GM18508 (cell line): Measurements from ENCODE around the gene PPP1R1B.
"Not testable (repeated sequence)": the region's sequence is repeated elsewhere in the genome, so short reads cannot be mapped to it uniquely, and the experiment has no call there.

Experiments used
- ATAC-seq: cut with Tn5 transposase; IDR thresholded peaks from one replicate; pipeline ENCODE4 v1.9.1; 2021; ENCODE audit warnings: moderate number of reproducible peaks; ENCODE audit not compliant: insufficient read depth, unreplicated experiment

PPP1R1B gene

DNA sequence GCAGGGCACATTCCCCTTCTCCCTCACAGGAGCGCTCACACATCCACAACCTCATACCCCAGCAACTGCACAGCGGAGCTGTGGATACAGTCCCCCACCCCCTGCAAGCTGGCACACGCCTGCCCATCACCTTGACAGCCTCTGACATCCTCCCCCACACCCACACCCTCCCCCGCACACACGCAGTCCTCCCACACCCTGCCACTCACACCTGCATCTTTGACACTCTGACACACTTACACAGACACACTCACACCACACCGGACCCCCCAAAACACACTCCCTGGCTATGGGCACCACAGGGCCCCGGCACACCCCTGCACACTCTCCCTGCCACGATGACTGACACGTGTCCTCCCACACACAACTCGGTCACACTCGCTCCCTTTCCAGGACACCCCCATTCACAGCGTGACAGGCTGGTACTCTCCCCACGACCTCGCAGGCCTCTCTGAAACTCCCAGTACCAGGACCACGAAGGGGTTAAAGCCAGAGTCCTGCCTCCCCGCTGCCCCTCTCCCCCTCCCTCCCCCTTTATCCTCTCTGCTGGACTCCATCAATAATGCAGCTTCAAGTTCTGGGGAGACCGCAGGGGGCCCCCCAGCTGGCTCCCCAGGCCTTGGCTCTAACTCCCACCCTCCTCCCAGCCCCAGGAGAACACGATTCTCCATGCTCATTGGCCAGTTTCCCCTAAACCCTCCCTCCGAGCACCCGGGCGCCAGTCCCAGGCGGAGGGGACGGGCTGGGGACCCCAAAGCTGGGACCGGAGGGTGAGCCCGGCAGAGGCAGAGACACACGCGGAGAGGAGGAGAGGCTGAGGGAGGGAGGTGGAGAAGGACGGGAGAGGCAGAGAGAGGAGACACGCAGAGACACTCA lies at the start of gene PPP1R1B:
PPP1R1B (plus strand) TSS at position 782 of the 876 bp plus-strand sequence. CDS start 441 bp downstream, outside the sequence.
- no peak for ATAC-seq

DNA sequence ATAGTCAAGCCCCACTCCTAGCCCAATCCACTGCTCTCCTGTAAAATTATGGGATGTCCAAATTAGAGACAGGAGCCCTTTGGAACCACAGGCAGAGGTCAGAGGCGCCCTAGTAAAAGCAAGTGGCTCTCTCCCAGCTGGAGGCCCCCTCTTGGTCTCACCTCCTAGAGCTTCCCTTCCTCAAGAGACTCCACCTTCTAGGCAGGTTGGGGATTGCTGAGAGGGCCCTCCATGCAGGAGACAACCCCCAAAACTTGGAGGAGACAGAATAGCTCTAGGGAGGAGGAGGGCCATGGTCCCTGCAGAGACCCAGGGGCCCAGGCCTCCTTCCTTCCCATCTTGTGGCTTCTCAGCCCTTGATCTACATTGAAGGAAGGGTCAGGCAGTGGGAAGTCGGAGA lies 48.5 kb upstream of the PPP1R1B start:
- ATAC-seq = no peak

DNA sequence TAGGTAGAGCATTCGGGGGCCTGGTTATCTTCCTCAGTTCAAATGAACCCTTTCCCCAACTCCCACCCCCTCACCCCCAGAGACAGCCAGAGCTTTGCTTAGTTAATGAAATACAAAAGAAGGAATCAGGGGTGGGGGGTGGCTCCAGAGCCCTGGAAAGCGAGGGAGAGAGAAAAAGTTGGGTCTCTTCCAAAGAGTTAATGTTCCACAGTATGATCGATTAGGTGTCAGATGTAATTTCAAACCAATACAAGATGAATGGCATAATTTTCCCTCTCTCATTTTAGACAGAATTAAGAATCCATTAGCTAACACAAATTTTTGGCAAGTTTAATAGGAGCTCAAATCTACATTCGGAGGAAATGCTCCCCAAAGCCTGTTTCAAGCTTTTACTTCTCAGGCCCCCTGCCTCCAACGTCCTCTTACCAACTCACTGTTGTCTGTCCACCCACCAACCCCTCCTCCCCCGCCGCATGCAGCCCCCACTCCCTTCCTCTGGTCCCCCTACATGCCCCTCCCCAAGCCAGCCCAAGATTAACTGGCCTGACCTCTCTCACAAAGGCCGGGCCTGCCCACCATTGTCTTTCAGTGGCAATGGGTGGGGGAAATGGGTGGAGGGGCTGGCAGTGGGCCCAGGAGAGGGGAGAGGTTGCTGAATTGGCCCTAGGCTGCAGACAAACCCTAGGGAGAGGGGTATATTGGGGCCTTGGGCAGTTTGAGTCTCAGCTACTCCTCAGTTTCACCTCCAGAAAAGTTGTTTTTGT lies 47.3 kb upstream of the PPP1R1B start:
- no peak for ATAC-seq

DNA sequence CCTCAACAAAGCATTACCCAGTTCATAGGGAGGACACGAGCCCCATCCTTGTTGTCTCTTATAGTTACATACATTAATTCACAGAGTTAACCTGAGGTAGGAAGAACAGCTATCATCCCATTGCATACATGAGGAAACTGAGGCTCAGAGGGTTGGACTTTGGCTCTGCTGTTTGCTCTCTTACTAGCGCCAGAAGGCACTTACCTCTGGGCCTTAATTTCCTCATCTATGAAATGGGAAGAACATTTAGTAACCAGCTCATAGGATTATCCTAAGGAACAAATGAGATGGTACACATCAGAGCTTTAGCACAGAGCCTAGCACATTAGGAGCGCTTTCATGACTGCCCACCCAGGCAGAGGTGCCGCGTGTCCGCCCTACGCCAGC lies 46.7 kb upstream of the PPP1R1B start:
- no peak for ATAC-seq

DNA sequence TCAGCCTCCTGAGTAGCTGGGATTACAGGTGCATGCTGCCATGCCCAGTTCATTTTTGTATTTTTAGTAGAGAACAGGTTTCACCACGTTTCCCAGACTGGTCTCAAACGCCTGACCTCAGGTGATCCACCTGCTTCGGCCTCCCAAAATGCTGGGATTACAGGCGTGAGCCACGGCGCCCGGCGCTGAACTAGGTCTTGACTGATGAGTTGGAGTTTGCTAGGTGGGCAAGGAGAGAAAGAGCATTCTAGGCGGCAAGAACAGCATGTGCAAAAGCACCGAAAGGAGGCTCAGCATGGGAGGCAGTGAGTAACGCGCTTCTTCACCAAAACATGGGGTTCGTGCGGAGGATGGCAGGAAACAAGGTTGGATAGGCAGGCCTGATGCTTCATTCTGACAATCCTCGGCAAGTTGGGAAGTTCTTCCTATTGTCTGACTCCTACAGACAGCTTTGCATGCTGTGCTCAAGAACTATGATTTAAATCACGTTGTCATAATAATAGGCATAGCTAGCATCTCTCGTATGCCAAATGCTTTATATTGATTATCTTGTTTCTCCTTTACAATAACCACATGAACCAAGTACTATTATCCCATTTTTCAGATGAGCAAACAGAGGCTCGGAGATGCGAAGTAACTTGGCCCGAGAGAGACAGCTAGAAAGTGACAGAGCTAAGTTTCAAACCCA lies 45.5 kb upstream of the PPP1R1B start:
- no peak for ATAC-seq

DNA sequence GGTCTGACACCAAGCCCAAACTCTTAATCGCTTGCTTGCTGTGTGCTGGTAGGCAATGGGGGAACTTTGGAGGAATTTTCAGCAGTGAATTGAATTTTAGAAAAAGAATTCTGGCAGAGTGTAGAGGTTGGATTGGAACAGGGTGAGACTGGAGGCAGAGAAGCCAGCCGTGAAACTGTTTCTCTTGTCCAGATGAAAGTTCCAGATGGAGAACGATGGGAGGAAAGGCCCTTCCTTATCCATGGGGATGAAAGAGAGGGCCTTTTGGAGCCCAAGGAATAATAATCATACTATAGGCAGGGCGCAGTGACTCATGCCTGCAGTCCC lies 45.0 kb upstream of the PPP1R1B start:
- ATAC-seq = no peak

DNA sequence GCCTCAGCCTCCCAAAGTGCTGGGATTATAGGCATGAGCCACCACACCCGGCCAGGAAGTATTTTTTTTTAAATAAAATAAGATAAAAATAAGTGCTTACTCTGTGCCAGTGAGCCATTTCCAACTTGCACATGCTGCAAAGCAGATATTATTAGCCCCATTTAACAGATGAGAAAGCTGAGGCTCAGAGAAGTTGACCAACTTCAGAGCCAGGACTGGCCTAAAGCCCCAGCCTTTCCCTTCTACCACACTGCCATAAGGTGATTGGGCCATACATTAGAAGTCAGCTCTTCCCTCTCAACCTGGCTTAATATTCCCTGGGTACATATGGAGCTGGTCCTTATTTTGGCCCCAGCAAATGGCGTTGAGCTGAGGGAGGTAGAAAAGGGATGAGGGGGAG lies 44.1 kb upstream of the PPP1R1B start:
- no peak for ATAC-seq

DNA sequence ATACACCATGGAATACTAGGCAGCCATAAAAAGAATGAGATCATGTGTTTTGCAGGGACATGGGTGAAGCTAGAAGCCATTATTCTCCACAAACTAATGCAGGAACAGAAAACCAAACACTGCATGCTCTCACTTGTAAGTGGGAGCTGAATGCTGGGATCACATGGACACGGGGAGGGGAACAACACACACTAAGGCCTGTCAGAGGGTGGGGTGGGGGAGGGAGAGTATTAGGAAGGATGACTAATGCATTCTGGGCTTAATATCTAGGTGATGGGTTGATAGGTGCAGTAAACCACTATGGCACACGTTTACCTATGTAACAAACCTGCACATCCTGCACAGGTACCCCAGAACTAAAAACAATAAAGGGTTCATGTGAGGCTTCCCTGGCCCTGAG lies 36.6 kb upstream of the PPP1R1B start:
- ATAC-seq = not testable (repeated sequence)

DNA sequence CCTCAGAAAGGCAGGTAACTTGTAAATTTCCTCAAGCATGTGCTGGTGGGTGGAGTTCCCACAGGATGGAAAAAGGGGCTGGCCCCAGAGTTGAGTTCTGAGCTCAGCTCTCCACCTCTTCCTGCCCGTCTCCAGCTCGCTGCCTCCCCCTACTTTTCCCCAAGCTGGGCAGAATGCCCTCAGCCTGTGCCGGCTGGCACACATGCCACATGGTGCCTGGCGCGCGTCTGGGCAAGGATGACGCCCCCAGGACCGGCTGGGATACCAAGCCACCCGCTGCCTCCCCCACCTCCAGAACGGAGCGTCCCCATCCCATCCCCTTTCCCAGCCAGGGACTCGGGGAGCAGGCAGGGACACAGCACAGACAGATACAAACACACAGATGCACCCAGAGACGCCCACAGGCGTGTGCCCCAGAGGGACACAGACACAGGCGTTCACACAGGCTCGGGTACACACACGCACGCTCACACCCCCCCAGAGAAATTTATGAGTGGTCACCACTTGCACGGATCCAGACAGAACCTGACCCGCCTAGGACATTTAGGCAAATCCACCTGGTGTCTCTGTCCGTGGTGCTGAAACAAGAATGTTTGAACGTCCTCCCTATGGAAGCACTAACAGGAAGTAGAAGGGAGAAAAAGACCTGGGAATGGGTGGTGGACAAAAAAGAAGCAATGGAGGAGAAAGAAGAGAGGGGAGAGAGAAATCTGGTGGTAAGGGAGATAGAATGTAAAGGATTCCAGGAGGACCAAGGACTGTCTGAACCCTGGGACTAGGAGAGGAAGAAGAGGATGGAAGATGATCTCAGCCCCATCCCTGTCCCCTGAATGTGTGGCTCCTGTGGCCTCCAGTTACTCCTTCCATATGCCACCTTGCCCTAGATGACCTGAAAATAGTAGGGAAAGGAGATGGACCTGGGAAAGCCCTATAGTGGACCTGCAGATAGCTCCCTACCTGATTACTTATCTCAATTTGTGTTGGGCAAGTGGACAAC lies 34.5 kb upstream of the PPP1R1B start:
- ATAC-seq = no peak

DNA sequence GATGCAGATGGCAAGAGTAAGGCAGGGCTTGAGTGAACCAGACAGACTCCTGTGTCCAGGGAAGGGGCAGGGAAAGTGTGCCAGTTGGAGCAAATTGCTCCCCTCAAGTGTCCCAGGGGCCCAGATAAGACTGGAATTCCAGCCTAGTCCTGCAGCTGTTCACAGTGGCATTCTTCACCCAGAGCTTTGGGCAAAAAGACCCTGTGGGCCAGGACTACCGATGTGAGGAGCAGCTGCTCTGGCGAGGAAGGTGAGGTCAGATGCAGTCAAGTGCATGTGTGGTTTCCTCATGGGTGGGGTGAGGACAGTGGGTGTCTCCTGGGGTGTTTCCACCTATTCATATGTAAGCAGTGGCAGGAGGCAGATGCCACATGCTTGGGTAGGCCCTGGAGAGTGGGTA lies 33.4 kb upstream of the PPP1R1B start:
- ATAC-seq = no peak

DNA sequence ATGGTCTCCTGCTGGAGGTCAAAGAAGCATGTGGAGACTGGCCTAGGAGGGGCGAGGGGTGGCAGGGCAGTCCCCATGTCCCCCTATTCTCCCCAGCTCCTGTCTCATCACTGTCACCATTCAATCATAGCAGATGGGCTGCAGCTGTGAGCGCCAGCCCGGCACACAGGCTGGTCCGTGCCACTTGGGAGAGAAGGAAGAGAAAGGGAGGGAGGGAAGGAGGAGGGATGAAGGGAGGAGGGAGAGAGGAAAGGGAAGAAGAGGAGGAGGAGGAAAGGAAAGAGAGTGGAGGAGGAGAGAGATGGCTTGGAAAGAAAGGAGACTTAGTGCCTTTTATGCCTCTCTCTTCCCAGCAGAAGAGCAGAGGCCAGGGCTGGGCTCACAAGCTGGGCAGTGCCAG lies 31.5 kb upstream of the PPP1R1B start:
- no peak for ATAC-seq

DNA sequence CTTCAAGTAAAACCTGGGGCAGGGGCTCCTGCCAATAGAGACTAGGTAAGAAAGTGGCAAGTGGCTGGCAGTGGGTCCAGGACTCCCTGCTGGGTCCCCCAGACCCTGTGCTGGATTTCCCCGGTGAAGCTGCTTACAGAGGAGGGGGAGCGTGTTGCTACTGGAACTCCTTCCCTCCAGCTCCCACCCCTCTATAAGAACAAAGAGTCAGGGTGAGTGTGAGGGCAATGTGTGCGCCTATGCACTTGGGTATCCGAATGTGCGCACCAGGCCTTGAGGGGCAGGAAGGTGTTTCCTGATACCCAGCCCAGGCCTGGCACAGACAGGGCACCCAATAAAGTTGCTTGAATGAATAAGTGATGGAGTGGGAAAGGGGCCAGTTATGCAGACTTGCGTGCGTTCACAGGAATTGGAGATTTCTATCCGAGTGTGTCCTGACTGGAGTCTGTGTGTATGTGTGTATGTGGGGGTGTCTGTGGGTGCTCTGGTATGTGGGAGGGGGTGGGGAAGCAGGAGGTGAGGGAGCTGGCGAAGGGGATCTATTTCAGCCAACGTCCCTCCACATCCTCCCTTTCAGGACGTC lies 30.7 kb upstream of the PPP1R1B start:
- ATAC-seq = no peak

DNA sequence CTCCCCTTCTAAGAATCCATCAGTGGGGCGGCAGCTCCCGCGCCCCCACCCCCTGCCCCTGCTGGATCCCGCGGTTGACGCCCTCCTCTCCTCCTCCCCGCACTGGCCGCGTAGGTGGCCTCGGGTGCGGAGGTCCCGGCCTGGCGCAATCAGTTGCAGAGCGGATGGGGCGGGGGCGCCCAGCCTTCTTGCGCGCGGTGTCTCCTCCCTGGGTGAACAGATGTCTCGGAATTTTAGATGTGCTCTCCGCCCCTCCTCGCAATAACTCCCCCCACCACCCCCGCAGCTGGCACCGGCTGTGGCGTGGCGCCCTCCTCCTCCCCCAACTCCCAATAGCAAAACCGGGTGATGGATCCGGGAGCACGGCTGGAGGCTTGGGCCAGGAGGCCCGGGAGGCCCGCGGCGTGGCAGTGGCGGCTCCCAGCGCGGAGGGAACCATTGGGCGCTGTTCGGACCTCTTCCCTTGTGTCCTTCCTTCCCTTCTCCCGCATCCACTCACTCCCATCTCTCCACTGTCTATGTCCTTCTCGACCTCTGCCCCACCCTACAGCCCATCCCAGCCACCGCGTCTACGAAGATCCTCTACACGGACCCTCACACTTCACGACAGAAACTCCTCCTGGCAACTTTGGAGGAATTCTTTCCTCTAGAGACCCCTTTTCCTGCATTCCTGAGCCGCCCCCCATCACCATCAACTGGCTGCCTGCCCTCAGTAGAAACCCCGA lies 30.0 kb upstream of the PPP1R1B start:
- ATAC-seq = no peak

DNA sequence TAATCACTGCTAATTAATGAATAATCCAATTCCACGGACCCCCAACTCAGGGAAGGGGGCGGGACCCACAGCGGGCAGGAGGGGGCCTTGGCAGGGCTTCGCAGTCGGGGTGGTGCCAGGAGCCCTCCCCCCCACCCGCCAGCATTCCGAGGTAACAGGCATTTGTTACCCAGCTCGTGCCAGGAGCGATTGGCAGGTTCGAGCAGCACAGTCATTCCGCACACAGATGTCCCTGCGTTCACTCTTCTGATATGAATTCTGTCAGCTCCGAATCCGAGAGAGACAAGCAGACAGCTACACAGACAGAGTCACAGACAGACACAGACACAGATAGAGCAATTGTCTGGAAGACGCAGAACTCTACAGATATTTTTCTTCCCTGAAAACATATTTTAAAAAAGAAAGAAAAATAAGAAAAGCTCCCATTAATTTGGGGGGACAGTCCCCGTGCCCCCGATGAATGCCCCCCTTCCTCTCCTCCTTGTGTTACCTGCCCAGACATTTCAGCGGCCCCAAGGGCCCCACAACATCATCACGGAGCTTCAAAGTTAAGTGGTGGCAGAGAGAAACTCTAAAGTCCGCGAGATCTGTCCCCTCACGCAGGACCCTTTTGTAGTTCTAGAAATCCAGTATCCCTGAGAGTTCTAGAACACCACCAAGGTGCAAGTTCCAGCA lies 29.2 kb upstream of the PPP1R1B start:
- no peak for ATAC-seq

DNA sequence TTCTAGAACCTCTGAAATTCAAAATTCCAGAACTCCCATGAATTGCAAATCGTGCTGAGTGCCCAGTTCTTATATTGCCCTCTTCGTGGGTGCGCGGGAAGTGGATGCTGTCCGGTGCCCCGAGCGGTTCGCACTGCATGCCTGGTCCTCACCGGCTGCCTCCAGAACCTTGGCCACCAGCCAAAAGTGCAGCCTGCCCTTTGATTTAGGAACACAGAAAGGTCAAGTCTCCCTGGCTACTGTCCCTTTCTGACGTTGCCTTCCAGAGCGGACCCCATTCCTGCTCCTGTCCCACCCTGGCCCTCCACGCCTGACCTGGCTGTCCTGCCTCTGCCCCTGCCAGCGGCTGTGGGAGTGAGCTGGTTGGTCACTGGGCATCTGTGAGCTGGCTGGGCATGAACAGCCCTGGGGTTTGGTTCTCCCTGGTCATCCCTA lies 28.7 kb upstream of the PPP1R1B start:
- no peak for ATAC-seq

DNA sequence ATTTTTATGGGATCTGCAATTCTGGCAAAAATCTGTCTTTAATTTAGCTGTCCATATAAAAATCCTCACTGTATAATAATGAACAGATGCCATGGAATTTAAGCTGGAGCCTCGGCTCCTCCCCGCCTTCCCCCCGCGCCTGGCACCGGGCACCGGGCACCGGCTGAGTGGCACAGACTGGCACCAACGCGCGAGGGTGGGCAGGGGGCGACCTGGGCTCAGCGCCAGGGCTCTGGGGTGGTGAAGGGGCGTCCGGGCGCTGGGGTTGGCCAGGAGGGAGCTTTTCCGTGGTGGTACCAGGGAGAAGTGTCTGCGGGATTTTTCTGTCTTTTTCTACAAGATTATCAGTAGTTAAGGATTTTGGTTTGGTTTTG lies 28.1 kb upstream of the PPP1R1B start:
- no peak for ATAC-seq

DNA sequence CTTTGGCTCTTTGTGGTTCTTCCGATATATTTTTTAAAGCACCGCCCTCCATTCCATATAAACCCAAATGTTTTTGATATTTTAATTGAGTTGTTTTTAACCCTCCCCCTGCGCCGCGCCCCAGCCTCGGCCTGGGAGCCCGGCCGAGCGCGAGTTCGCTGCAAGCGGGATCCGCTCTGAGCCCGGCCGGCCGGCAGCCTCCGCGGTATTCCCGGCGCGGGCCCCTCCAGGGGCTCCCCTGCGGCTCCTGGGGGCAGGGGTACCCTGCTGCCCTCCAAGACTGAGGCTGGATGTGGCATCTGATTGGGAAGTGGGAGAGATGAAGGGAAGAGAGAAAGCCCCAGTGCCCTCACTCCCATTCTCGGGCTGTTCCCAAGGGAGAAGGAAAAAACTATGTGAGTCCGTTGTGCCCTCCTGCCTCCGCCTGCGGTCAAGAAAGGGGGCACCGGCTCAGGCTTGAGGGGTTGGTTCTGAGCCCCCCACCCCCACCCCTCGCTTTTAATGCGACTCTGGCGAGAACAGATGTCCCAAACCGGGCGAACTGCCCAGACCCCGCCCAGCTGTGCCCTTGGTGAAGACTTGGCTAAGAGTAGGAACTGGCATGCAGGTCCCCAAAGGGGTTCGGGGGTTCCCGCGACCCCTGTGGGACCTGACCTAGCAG lies 27.6 kb upstream of the PPP1R1B start:
- ATAC-seq = no peak

DNA sequence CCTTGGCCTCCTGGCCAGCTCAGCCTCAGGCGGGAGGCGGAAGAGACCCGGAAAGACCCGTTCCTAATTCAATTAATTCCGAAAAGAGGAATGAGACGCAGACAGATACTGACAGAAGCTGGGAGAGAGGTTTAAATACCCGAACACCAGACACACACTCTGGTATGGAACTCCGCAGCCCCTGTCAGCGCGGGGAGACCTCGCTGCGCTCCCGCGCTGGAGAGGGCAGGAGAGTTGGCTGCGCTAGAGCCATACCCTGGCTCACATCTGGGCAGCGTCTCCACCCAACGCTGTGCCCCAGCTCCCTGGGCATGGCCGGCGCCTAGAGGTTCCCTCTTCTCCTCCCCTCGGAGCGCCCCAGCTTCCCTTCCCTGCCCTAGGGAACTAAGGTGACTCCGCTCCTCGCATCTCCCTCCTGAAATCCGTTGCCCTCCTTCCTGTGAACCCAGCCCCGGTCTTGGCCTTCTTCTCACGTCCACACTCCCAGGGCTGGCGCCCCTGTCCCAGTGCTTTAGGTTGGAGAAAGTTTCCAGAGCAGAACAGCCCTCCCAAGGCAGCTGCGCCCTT lies 27.0 kb upstream of the PPP1R1B start:
- no peak for ATAC-seq
